ENCODE data around the gene SMIM41.
A peak's percentile ranks its signal among the peaks of the same experiment; 100 is the strongest.
"Not testable (repeated sequence)": the region's sequence is repeated elsewhere in the genome, so short reads cannot be mapped to it uniquely, and the experiment has no call there.

Gene SMIM41

GRCh38 chr12:52087961-52088820, 8.7 kb downstream of the SMIM41 start:
- DNase-seq, result peak in 1 of 2 donors; percentile 44

- no peak for DNase-seq
Observed at GRCh38 chr12:52089491-52089890, 10.0 kb downstream of the SMIM41 start.

GRCh38 chr12:52090291-52090690, 10.8 kb downstream of the SMIM41 start:
- no peak for DNase-seq

- no peak for DNase-seq
Observed at GRCh38 chr12:52091061-52091460, 11.6 kb downstream of the SMIM41 start.

DNA sequence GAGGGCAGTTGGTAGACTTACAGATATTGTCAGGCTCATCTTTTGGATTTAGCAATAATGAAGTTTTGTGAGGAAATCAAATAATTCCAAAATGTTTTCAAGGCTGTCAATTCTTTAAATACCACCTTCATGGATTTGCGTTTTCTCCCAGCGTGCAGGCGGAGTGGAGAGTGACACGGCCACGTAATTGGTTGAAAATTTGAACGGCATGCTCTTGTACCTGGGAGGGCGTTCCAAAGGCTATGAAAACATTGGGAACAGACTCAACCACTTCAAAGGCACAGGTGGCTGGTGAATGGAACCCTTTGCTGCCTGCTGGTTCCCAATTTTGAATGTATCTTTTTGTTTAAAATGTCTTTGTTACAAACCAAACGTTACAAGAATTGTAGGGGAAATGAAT, 12.4 kb downstream of the SMIM41 start:
- no peak for DNase-seq

- no peak for DNase-seq
Observed at GRCh38 chr12:52093346-52093745, 13.8 kb downstream of the SMIM41 start.

- DNase-seq, result no peak
Observed at GRCh38 chr12:52096332-52097044, 17.0 kb downstream of the SMIM41 start.

DNA sequence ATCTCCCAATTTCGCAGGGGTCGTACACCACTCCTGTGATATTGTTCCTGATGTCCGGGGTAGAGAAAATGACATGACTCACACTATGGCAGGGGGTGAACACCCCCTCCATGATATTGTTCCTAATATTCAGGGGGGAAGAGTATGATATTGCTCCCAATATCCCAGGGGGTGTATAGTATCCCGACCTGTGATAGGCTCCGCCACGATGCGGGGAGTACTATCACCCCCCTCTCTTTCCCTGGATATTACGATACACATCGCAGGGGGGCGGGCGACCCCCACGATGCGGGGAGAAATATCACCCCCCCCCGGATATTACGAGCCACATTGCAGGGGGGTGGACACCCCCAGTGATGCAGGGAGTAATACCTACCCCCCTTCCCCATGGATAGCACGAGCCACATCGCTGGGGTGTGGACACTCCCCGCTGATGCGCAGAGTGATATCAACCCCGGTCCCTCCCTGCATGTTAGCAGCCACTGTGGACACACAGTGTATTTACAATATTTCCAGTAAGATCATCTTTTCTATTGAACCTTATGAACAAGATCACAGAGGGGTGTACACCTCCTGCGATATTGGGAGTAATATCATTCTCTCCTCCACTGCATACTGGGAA, 17.7 kb downstream of the SMIM41 start:
- DNase-seq, result no peak

DNA sequence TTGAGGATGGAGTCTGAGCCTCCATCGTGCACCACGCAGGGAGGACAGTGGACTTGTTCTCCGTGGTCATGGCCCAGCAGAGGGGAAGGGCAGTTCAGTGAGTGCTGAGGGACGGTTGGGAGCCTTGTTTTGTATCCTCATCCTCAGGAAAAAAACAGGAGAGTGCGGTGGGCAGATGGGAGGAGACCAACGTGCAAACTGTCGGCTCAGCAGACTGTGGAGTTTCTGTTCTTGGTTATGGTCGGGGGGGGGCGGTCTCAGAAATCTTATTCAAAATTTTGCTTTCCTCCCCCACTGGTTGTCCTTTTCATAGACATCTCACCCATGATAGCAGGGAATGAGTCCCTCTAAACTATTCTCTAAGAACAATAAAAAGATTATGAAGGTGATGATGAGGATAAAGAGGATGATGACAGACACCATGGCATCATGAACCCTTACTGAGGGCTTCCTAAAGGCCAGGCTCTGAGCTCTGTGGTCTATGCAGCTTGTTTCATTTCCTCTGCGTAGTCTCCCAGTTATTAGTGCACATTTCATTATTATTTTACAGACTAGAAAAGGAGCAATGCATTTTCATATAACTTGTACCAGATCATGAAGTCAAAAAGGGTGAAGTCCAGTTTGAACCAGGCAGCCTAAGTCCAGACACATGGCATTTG, 25.1 kb downstream of the SMIM41 start:
- not testable (repeated sequence) for DNase-seq

- peak; percentile 71 for DNase-seq
Observed at GRCh38 chr12:52116222-52117125, 37.0 kb downstream of the SMIM41 start.

- not testable (repeated sequence) for DNase-seq
Observed at GRCh38 chr12:52117806-52118475, 38.4 kb downstream of the SMIM41 start.

GRCh38 chr12:52119398-52120254, 40.1 kb downstream of the SMIM41 start:
- peak; percentile 32 to 38 for DNase-seq

GRCh38 chr12:52120951-52121823, 41.7 kb downstream of the SMIM41 start:
- no peak for DNase-seq

- DNase-seq, result peak; percentile 56 to 62
Observed at GRCh38 chr12:52121824-52122539, 42.5 kb downstream of the SMIM41 start.

- no peak for DNase-seq
Observed at GRCh38 chr12:52122540-52122871, 43.0 kb downstream of the SMIM41 start.

- DNase-seq, result no peak
Observed at GRCh38 chr12:52122904-52123303, 43.4 kb downstream of the SMIM41 start.

DNA sequence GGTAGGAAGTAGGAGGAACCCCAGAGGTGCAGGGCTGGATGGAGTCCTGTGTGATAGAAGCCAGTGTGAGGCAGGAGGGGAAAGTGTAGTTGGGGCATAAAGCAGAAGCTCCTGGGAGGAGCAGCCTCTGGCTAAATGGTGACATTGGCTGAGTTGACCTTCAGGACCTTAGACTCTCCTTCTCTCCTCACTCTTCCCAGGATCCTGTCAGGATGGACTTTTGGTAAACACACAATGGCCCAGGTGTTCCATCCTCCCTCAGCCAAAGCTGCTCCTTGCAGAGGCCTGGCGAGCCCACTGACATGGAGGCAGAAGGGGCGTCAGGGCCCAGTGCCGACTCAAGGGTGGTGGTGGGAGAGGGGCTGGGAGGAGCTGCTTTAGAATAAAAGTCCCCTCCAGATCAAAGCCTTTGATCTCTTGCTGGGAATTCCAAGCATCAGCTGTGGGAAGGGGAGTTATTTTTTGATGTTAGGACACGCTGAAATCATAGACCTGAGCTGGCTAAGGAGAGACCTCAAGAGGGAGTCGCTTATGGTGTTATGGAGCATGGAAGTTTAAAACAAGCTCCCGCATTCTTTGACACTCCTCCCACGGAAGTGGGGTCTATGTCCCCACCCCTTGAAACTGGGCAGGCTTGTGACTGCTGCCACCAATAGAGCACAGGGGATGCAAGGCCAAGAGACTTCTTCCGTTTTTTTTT, 44.1 kb downstream of the SMIM41 start:
- no peak for DNase-seq

DNA sequence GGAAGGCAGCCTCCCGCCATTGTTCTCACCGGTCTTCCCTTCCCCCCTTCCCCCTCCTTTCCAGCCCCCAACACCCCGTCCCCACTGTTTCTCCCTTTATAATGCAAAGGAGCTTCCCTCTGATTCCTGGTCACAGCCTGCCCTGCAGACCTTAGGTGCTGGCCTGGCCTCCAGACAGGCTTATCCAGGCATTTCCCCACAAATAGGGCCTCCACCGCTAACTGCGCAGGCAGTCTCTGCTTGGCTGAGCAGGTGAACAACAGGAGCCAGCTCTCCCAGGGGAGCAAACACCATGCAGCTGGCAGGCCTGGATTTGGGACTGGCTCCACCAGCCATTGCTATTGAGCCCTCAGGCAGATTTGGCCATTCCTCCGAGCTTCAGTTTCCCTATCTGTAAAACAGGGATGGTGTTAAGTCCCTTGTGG, 46.0 kb downstream of the SMIM41 start:
- DNase-seq, result no peak
